HEK293 (cell line): ENCODE data around the gene ZDHHC14.

ENCODE experiments used
- CTCF ChIA-PET: fragments of 350-600 bp; formaldehyde crosslinking; extraction: SDS; loops from one replicate; lab custom pipeline; 2021; ENCODE audit warnings: antibody characterized with exemption; lab: Yijun Ruan, JAX
- POLR2A ChIA-PET: fragments of 300-600 bp; formaldehyde crosslinking; extraction: SDS; loops from one replicate; lab custom pipeline; 2020; ENCODE audit warnings: antibody characterized with exemption, inconsistent platforms; lab: Yijun Ruan, JAX
- H3K27ac ChIP-seq: fragments of 200-500 bp; sonication (Bioruptor generic); 2 replicates; pipeline ENCODE4 v1.5.1; 2014; ENCODE audit warnings: low read depth, low read length, control low read depth, inconsistent platforms; ENCODE audit errors: extremely low read depth
- H3K36me3 ChIP-seq, 2 experiments: fragments of 200-500 bp in 1 of 2; sonication (Bioruptor generic) in 1 of 2; 1 replicate in 1 of 2; 2 replicates in 1 of 2; pipeline ENCODE4 v1.5.1; 2014 to 2017; ENCODE audit warnings: inconsistent platforms in 2 of 2, low read length in 2 of 2; ENCODE audit not compliant: control insufficient read depth in 2 of 2, insufficient read depth in 1 of 2
- H3K4me1 ChIP-seq: fragments of 200-500 bp; sonication (Bioruptor generic); 2 replicates; pipeline ENCODE4 v1.5.1; 2014; ENCODE audit warnings: mild to moderate bottlenecking, low read length, inconsistent platforms; ENCODE audit not compliant: control insufficient read depth, insufficient read depth
- H3K4me3 ChIP-seq: 2 replicates; pipeline ENCODE4 v1.5.1; 2011; ENCODE audit warnings: low read depth, mild to moderate bottlenecking, control low read depth, low read length, moderate library complexity
- H3K9me3 ChIP-seq: fragments of 200-500 bp; sonication (Bioruptor generic); 2 replicates; pipeline ENCODE4 v1.5.1; 2014; ENCODE audit warnings: low read depth, low read length, inconsistent platforms; ENCODE audit not compliant: control insufficient read depth, insufficient read depth
- HOXC10 ChIP-seq: sonication (generic); formaldehyde crosslinking; IDR thresholded peaks from 2 replicates; pipeline ENCODE4 v1.8.1; 2023; ENCODE audit warnings: mild to moderate bottlenecking, missing genetic modification reagents
- IKZF3 ChIP-seq: fragments of 450-650 bp; IDR thresholded peaks from 2 replicates; pipeline ENCODE4 v1.5.0; 2018; ENCODE audit warnings: missing biosample characterization, mild to moderate bottlenecking, missing genetic modification characterization, moderate library complexity
- KLF9 ChIP-seq: fragments of 450-650 bp; formaldehyde crosslinking; IDR thresholded peaks from 2 replicates; pipeline ENCODE4 v1.5.1; 2016; ENCODE audit warnings: missing biosample characterization, missing genetic modification characterization, low read depth
- PRDM2 ChIP-seq: fragments of 450-650 bp; formaldehyde crosslinking; IDR thresholded peaks from 2 replicates; pipeline ENCODE4 v1.5.1; 2016; ENCODE audit warnings: missing biosample characterization, missing genetic modification characterization, borderline replicate concordance
- ZBTB17 ChIP-seq: fragments of 450-650 bp; formaldehyde crosslinking; IDR thresholded peaks from 2 replicates; pipeline ENCODE4 v1.5.1; 2016; ENCODE audit warnings: missing biosample characterization, missing genetic modification characterization
- ZNF132 ChIP-seq: fragments of 450-650 bp; formaldehyde crosslinking; IDR thresholded peaks from 2 replicates; pipeline ENCODE4 v1.5.1; 2017; ENCODE audit warnings: missing biosample characterization, missing genetic modification characterization, borderline replicate concordance
- ZNF174 ChIP-seq: fragments of 450-650 bp; formaldehyde crosslinking; IDR thresholded peaks from 2 replicates; pipeline ENCODE4 v1.5.0; 2017; ENCODE audit warnings: missing biosample characterization, mild to moderate bottlenecking, missing genetic modification characterization
- ZNF530 ChIP-seq: fragments of 450-650 bp; formaldehyde crosslinking; IDR thresholded peaks from 2 replicates; pipeline ENCODE4 v1.5.1; 2016; ENCODE audit warnings: low read depth, missing biosample characterization, missing genetic modification characterization
- ZSCAN5A ChIP-seq: fragments of 450-650 bp; formaldehyde crosslinking; IDR thresholded peaks from 2 replicates; pipeline ENCODE4 v1.5.1; 2016; ENCODE audit warnings: missing biosample characterization, missing genetic modification characterization
- TF ChIP-seq, protein P1 (sequence below): fragments of 450-650 bp; formaldehyde crosslinking; IDR thresholded peaks from 2 replicates; pipeline ENCODE4 v1.5.1; 2016; ENCODE audit warnings: missing biosample characterization, missing genetic modification characterization
- TF ChIP-seq, protein P2 (sequence below): sonication (generic); formaldehyde crosslinking; IDR thresholded peaks from 2 replicates; pipeline ENCODE4 v1.8.1; 2022; ENCODE audit warnings: mild to moderate bottlenecking, moderate library complexity, missing genetic modification reagents
- TF ChIP-seq, protein P3 (sequence below): fragments of 450-650 bp; formaldehyde crosslinking; conservative IDR thresholded peaks from 2 replicates; pipeline ENCODE4 v1.5.1; 2016; ENCODE audit warnings: low read depth, missing biosample characterization, missing genetic modification characterization
- TF ChIP-seq, protein P4 (sequence below): fragments of 450-650 bp; formaldehyde crosslinking; IDR thresholded peaks from 2 replicates; pipeline ENCODE4 v1.5.1; 2016; ENCODE audit warnings: missing biosample characterization, missing genetic modification characterization
- TF ChIP-seq, protein P5 (sequence below): fragments of 450-650 bp; formaldehyde crosslinking; IDR thresholded peaks from 2 replicates; pipeline ENCODE4 v1.5.1; 2016; ENCODE audit warnings: missing biosample characterization, missing genetic modification characterization

ZDHHC14 gene

DNA sequence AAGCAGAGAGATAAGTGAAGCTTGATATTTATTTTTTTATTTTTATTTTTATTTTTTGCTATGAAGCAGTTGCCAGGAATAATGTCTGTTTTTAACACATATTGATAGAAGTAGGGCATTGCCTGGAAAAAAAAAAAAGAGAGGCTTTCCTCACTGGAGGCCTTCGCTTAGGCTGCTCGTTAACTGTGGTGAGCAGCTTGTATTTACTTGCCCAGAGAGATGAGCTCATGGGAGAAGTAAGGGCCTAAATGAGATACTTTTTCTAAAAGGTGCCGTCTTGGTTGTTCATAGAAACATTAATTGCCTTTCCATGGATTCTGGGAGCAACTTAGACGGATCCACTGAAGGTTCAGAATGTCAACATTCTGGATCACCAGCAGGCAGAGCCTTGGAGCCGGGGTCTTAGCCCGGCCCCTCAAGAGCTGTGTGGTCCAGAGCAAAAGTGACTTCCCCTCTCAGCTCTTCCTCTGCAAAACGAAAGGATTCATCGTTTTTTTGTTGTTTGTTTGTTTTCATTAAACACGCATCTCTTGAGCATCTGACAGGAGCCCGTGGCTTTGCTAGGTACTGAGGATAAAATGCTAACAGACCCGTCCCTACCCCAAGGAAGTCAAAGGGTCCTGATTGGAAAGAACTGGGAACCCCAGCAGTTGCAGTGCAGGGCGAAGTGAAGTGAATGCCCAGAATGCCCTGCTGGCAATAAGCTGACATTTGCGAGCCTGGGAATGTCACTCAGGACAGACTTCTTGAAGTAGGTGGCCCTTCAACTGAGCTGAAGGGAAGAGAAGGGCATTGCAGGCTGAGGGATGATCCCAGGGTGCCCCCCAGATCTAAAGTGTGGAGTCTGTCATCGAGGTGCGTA is 138.5 kb downstream of the ZDHHC14 start:
- H3K27ac ChIP-seq: no peak overlapping the region
- no peak overlapping the region for H3K4me3 ChIP-seq
- no peaks in the 10 kb centered on the region for H3K4me1 ChIP-seq
- ChIA-PET CTCF (interaction anchor here (0.8 kb wide), 1 partner anchor 13 kb away, joined by 3 read pairs; no protein-coding TSS in a partner anchor), POLR2A (no interaction called here)
- H3K9me3 ChIP-seq: no peaks in the 10 kb centered on the region
- H3K36me3 ChIP-seq: no peaks in the 10 kb centered on the region
- TF ChIP-seq, protein P1, sequence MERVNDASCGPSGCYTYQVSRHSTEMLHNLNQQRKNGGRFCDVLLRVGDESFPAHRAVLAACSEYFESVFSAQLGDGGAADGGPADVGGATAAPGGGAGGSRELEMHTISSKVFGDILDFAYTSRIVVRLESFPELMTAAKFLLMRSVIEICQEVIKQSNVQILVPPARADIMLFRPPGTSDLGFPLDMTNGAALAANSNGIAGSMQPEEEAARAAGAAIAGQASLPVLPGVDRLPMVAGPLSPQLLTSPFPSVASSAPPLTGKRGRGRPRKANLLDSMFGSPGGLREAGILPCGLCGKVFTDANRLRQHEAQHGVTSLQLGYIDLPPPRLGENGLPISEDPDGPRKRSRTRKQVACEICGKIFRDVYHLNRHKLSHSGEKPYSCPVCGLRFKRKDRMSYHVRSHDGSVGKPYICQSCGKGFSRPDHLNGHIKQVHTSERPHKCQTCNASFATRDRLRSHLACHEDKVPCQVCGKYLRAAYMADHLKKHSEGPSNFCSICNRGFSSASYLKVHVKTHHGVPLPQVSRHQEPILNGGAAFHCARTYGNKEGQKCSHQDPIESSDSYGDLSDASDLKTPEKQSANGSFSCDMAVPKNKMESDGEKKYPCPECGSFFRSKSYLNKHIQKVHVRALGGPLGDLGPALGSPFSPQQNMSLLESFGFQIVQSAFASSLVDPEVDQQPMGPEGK (tag by site-specific recombination): no peak
- TF ChIP-seq PRDM2: no peak
- no peak for TF ChIP-seq HOXC10 (CRISPR knock-in tag)
- TF ChIP-seq, protein P2, sequence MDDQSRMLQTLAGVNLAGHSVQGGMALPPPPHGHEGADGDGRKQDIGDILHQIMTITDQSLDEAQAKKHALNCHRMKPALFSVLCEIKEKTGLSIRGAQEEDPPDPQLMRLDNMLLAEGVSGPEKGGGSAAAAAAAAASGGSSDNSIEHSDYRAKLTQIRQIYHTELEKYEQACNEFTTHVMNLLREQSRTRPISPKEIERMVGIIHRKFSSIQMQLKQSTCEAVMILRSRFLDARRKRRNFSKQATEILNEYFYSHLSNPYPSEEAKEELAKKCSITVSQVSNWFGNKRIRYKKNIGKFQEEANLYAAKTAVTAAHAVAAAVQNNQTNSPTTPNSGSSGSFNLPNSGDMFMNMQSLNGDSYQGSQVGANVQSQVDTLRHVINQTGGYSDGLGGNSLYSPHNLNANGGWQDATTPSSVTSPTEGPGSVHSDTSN: no peak
- no peak for TF ChIP-seq IKZF3
- TF ChIP-seq, protein P3, sequence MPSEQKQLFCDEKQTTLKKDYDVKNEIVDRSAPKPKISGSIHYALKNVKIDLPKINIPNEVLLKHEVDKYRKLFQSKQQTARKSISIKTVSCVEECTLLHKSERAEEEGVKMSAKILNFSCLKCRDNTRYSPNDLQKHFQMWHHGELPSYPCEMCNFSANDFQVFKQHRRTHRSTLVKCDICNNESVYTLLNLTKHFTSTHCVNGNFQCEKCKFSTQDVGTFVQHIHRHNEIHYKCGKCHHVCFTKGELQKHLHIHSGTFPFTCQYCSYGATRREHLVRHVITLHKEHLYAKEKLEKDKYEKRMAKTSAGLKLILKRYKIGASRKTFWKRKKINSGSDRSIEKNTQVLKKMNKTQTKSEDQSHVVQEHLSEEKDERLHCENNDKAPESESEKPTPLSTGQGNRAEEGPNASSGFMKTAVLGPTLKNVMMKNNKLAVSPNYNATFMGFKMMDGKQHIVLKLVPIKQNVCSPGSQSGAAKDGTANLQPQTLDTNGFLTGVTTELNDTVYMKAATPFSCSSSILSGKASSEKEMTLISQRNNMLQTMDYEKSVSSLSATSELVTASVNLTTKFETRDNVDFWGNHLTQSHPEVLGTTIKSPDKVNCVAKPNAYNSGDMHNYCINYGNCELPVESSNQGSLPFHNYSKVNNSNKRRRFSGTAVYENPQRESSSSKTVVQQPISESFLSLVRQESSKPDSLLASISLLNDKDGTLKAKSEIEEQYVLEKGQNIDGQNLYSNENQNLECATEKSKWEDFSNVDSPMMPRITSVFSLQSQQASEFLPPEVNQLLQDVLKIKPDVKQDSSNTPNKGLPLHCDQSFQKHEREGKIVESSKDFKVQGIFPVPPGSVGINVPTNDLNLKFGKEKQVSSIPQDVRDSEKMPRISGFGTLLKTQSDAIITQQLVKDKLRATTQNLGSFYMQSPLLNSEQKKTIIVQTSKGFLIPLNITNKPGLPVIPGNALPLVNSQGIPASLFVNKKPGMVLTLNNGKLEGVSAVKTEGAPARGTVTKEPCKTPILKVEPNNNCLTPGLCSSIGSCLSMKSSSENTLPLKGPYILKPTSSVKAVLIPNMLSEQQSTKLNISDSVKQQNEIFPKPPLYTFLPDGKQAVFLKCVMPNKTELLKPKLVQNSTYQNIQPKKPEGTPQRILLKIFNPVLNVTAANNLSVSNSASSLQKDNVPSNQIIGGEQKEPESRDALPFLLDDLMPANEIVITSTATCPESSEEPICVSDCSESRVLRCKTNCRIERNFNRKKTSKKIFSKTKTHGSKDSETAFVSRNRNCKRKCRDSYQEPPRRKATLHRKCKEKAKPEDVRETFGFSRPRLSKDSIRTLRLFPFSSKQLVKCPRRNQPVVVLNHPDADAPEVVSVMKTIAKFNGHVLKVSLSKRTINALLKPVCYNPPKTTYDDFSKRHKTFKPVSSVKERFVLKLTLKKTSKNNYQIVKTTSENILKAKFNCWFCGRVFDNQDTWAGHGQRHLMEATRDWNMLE (tag by site-specific recombination): no peak
- no peak for TF ChIP-seq KLF9
- no peak for TF ChIP-seq ZSCAN5A (tag by site-specific recombination)
- TF ChIP-seq ZNF132 (tag by site-specific recombination): no peak
- TF ChIP-seq ZNF174 (tag by site-specific recombination): no peak
- TF ChIP-seq ZBTB17 (tag by site-specific recombination): 0 out of 2 replicates have a peak, but pooled peaks have one; percentile 12
- TF ChIP-seq, protein P4, sequence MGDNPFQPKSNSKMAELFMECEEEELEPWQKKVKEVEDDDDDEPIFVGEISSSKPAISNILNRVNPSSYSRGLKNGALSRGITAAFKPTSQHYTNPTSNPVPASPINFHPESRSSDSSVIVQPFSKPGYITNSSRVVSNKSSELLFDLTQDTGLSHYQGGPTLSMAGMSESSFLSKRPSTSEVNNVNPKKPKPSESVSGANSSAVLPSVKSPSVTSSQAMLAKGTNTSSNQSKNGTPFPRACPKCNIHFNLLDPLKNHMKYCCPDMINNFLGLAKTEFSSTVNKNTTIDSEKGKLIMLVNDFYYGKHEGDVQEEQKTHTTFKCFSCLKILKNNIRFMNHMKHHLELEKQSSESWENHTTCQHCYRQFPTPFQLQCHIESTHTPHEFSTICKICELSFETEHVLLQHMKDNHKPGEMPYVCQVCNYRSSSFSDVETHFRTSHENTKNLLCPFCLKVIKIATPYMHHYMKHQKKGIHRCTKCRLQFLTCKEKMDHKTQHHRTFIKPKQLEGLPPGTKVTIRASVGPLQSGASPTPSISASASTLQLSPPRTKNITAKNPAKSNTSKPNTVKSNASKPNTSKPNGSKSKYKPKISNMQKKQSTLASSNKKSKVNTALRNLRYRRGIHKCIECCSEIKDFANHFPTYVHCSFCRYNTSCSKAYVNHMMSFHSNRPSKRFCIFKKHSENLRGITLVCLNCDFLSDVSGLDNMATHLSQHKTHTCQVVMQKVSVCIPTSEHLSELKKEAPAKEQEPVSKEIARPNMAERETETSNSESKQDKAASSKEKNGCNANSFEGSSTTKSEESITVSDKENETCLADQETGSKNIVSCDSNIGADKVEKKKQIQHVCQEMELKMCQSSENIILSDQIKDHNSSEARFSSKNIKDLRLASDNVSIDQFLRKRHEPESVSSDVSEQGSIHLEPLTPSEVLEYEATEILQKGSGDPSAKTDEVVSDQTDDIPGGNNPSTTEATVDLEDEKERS (tag by site-specific recombination): no peak
- TF ChIP-seq ZNF530 (tag by site-specific recombination): no peak
- TF ChIP-seq, protein P5, sequence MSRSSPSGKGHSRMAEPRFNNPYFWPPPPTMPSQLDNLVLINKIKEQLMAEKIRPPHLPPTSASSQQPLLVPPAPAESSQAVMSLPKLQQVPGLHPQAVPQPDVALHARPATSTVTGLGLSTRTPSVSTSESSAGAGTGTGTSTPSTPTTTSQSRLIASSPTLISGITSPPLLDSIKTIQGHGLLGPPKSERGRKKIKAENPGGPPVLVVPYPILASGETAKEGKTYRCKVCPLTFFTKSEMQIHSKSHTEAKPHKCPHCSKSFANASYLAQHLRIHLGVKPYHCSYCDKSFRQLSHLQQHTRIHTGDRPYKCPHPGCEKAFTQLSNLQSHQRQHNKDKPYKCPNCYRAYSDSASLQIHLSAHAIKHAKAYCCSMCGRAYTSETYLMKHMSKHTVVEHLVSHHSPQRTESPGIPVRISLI (tag by site-specific recombination): peak; percentile 57; the same call in 1 of the 2 replicates
